ENCODE measurements around the gene MARVELD2. TPM values are rescaled to one million over a fixed set of nuclear protein-coding genes. Genes with fewer than 3 reads are reported as not detected.

MARVELD2 gene
- total RNA-seq, 4 donors from 2014 or later, result 0.34 to 0.49 (median 0.41) TPM

- TF ChIP-seq CTCF (IDR thresholded peaks at IDR 0.05; ENCODE audit: low read depth), result no peak
Measured at GRCh38 chr5:69378376-69378775, 36.5 kb upstream of the MARVELD2 start.

GRCh38 chr5:69404659-69405330 is 10.1 kb upstream of the MARVELD2 start:
- no peak for TF ChIP-seq CTCF (IDR thresholded peaks at IDR 0.05; ENCODE audit: low read depth)

- TF ChIP-seq CTCF (IDR thresholded peaks at IDR 0.05; ENCODE audit: low read depth), result no peak
Measured at GRCh38 chr5:69415584-69415958, 655 bp downstream of the MARVELD2 start.

GRCh38 chr5:69416180-69416579 is 1.3 kb downstream of the MARVELD2 start:
- no peak for TF ChIP-seq CTCF (IDR thresholded peaks at IDR 0.05; ENCODE audit: low read depth)

- no peak for TF ChIP-seq CTCF (IDR thresholded peaks at IDR 0.05; ENCODE audit: low read depth)
Measured at GRCh38 chr5:69416699-69417098, 1.8 kb downstream of the MARVELD2 start.

- no peak for TF ChIP-seq CTCF (IDR thresholded peaks at IDR 0.05; ENCODE audit: low read depth)
Measured at GRCh38 chr5:69418554-69418953, 3.6 kb downstream of the MARVELD2 start.

- no peak for TF ChIP-seq CTCF (IDR thresholded peaks at IDR 0.05; ENCODE audit: low read depth)
Measured at GRCh38 chr5:69431424-69432303, 16.7 kb downstream of the MARVELD2 start.
